Measurements from ENCODE around the gene VWA5B1.

- TF ChIP-seq POLR2A (IDR thresholded peaks at IDR 0.05; ENCODE audit: low read length), result no peak
- TF ChIP-seq GATA1 (IDR thresholded peaks at IDR 0.05; ENCODE audit: low read depth, low read length), result no peak
Observed at GRCh38 chr1:20371411-20371810, 80.7 kb downstream of the VWA5B1 start.
